HG03354 (cell line): ENCODE measurements around the gene NIPA2.

Experiments
- ATAC-seq: cut with Tn5 transposase; IDR thresholded peaks from one replicate; pipeline ENCODE4 v1.9.1; 2021; ENCODE audit warnings: mild to moderate bottlenecking; ENCODE audit not compliant: unreplicated experiment, poor library complexity, severe bottlenecking

NIPA2 gene

DNA sequence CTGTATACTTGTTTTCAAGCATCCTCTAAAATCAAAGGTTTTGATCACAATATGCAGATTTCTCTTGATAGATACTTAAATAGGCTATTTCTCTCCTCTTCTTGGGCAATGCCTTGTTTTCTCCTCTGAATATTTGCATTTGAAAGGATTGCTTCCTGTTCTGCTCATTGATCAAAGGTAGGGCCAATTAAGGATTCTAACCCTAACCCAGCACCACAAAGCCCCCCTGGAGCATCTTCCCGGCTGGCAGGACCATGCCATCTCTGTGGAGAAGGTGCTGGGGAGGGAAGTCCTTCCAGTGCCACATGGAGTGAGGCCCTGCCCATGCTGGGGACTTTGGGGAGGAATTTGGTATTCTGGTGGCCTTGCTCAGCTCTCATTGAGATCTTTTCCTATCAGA is 11.3 kb upstream of the NIPA2 start:
- ATAC-seq, result no peak

- no peak for ATAC-seq
Measured at GRCh38 chr15:22831473-22831872, 7.0 kb upstream of the NIPA2 start.

DNA sequence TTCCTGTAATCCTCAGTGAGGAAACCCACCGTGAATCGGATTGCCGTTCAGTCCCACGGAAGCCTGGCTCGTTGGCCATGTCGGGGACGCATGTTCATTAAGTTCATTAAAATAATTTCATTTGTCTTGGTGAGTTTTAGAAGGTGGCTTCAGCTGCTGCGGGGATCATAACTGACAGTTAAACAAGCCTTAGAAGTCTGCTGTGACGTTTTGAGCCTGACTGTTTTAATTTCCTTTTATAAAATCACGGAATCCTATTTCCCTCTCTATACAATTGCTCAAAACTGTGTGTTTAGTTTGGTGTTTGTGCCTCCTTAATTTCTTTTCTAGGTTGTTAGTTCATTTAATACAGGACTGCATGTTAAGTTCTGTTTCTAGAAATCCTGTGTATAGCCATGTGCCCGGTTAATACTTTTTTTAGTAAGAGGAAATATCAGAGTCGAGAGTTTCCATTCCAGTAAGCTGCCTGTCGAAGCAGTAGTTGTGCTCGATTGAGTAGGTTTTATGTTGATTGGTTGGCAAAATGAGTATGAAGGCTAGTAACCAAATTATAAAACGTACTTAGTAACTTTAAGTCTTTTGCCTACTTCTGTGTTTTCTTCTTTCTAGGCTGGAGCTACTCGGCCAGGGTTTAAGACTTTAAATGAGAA is 705 bp downstream of the NIPA2 start:
- no peak for ATAC-seq

GRCh38 chr15:22844421-22845288 is 6.2 kb downstream of the NIPA2 start:
- ATAC-seq, result no peak

GRCh38 chr15:22845289-22845900 is 6.9 kb downstream of the NIPA2 start:
- ATAC-seq, result no peak

GRCh38 chr15:22846073-22846472 is 7.6 kb downstream of the NIPA2 start:
- no peak for ATAC-seq

GRCh38 chr15:22850055-22850454 is 11.6 kb downstream of the NIPA2 start:
- ATAC-seq, result no peak

GRCh38 chr15:22851513-22851912 is 13.0 kb downstream of the NIPA2 start:
- ATAC-seq, result no peak

GRCh38 chr15:22855791-22856190 is 17.3 kb downstream of the NIPA2 start:
- no peak for ATAC-seq

- ATAC-seq, result no peak
Measured at GRCh38 chr15:22856659-22857058, 18.2 kb downstream of the NIPA2 start.

DNA sequence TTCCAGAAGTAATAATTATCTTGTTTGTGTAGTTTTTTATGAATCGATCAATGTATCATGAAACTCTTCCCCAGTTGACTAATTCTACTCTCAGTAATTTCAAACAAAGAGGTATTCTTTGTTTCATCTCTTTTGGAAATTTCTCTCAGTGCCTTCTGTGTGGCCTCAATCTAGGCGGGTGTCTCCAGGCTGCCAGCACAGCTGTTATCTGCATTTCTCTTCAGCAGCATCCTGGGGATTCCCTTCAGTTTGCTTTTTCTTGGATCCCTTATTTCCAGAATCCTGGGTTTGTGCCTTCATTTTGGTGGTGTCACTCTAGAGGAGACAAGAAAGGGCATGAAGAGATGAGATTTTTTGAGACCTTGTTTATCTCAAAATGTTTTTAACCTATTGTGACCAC is 22.7 kb downstream of the NIPA2 start:
- ATAC-seq, result no peak

DNA sequence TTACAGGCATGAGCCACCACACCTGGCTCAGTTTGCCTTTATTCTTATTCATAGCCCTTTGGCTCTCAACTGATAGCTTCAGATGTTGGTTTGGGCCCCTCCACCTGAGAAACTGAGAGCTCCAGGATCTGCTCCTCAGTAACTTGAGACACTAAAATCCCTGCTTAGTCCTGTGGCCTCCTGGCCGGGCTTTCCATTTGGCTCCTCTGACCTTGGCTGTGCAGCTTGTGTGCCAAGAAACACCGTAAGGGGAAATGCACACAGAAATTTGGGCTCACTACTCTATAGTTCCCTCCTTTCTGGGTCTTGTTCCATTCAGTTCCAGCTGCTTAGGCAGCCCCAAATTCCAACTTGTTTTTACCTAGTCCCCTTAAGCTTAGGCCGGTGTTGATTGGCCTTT is 24.9 kb downstream of the NIPA2 start:
- no peak for ATAC-seq

DNA sequence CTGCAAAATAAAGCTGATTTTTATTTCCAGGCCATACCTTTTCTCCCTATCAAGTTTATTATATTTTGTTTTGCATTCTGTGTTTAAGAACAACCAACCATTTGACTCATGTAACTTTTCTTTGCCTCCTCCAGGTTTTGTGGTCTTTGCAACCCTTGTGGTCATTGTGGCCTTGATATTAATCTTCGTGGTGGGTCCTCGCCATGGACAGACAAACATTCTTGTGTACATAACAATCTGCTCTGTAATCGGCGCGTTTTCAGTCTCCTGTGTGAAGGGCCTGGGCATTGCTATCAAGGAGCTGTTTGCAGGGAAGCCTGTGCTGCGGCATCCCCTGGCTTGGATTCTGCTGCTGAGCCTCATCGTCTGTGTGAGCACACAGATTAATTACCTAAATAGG is 27.6 kb downstream of the NIPA2 start:
- no peak for ATAC-seq

GRCh38 chr15:22867886-22868285 is 29.4 kb downstream of the NIPA2 start:
- no peak for ATAC-seq

- no peak for ATAC-seq
Measured at GRCh38 chr15:22868495-22868894, 30.0 kb downstream of the NIPA2 start.

GRCh38 chr15:22868928-22869327 is 30.5 kb downstream of the NIPA2 start:
- no peak for ATAC-seq

DNA sequence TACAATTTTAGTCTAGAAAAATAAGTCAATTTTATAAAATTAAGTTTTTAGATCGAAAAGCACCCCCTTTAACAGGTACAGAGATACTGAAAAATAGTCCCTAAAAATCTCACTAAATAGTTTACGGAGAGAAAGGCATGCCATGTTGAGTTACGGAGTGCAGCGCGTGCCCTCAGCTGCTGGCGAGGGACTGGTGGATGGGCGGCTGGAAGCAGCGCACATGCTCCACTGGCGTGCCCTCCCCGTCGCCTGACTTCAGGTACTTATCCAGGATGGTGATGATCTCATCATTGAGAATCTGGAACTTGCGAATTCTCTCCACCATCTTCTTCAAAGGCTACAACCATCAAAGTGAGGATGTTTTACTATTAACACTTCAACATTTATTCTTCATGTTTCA is 31.4 kb downstream of the NIPA2 start:
- no peak for ATAC-seq

DNA sequence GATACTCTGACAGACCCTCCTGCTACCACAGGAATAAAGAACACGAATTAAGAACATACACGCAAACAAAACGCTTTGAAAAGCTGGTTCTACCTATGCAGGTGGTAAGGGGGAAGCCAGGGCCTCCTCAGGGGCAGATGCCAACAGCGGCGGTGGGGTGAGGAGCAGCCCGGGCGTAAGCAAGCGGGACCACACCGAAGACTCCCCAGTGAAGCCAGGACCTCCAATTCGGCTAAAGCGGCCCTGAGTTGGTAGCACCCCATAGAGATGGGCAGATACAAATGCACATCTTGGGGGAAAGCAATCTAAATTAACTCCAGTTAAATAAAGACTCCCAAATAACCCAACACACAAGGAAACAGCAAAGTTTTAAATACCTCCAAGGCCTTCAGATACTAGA is 32.4 kb downstream of the NIPA2 start:
- no peak for ATAC-seq

GRCh38 chr15:22871481-22872086 is 33.1 kb downstream of the NIPA2 start:
- no peak for ATAC-seq

GRCh38 chr15:22872936-22873701 is 34.7 kb downstream of the NIPA2 start:
- no peak for ATAC-seq
